Liver (tissue), 9 donors: Measurements from ENCODE around the gene RNF151. TPM values are rescaled to one million over a fixed set of nuclear protein-coding genes. Genes with fewer than 3 reads are reported as not detected.
"Not testable (repeated sequence)": the region's sequence is repeated elsewhere in the genome, so short reads cannot be mapped to it uniquely, and the experiment has no call there.

Experiments used
- DNase-seq: peaks from one replicate; pipeline ENCODE4 v3.0.0-alpha.2; 2017; ENCODE audit warnings: low spot score
- H3K27ac ChIP-seq, 2 donors: one replicate each; pipeline ENCODE4 v1.7.0; 2013; ENCODE audit warnings: inconsistent platforms in 2 of 2, low read length in 2 of 2, control low read depth in 1 of 2, low read depth in 1 of 2, mild to moderate bottlenecking in 1 of 2
- H3K27me3 ChIP-seq, 4 donors: one replicate each; pipeline versions ENCODE4 v1.6.1 to v1.7.0; 2013; ENCODE audit warnings: low read length in 3 of 4, inconsistent platforms in 1 of 4, mild to moderate bottlenecking in 1 of 4, moderate library complexity in 1 of 4; ENCODE audit not compliant: control insufficient read depth in 4 of 4, insufficient read depth in 4 of 4
- H3K36me3 ChIP-seq, 4 donors: one replicate each; pipeline versions ENCODE4 v1.6.1 to v1.7.0; 2013; ENCODE audit warnings: low read length in 3 of 4, mild to moderate bottlenecking in 3 of 4, low read depth in 1 of 4, moderate library complexity in 1 of 4; ENCODE audit not compliant: control insufficient read depth in 4 of 4, insufficient read depth in 3 of 4
- H3K4me1 ChIP-seq, 4 donors: one replicate each; pipeline versions ENCODE4 v1.6.1 to v1.7.0; 2013; ENCODE audit warnings: low read length in 3 of 4, mild to moderate bottlenecking in 3 of 4, moderate library complexity in 1 of 4; ENCODE audit not compliant: control insufficient read depth in 4 of 4, insufficient read depth in 4 of 4
- H3K4me3 ChIP-seq, 3 donors: one replicate each; pipeline versions ENCODE4 v1.6.1 to v1.7.0; 2013; ENCODE audit warnings: low read length in 3 of 3, control low read depth in 1 of 3, low read depth in 1 of 3, mild to moderate bottlenecking in 1 of 3
- H3K9ac ChIP-seq, 2 donors: one replicate each; pipeline ENCODE4 v1.7.0; 2013; ENCODE audit warnings: low read length in 2 of 2, mild to moderate bottlenecking in 2 of 2, moderate library complexity in 2 of 2, control low read depth in 1 of 2, low read depth in 1 of 2
- H3K9me3 ChIP-seq, 4 donors: one replicate each; pipeline versions ENCODE4 v1.6.1 to v1.7.0; 2013; ENCODE audit warnings: low read length in 3 of 4; ENCODE audit not compliant: control insufficient read depth in 4 of 4
- CTCF ChIP-seq: fragments of 150-350 bp; IDR thresholded peaks from 2 replicates; pipeline ENCODE4 v1.5.1; 2017; ENCODE audit warnings: improper control_type of control experiment, low read depth, low read length; ENCODE audit not compliant: missing input control
- FOXA1 ChIP-seq: IDR thresholded peaks from 2 replicates; pipeline ENCODE4 v1.6.1; 2016; ENCODE audit warnings: antibody characterized with exemption
- FOXA2 ChIP-seq: IDR thresholded peaks from 2 replicates; pipeline ENCODE4 v1.6.1; 2016; ENCODE audit warnings: antibody characterized with exemption
- GABPA ChIP-seq, 2 donors: IDR thresholded peaks in 1 of 2; conservative IDR thresholded peaks in 1 of 2; 2 replicates each; pipeline ENCODE4 v1.6.1; 2016; ENCODE audit warnings: antibody characterized with exemption in 2 of 2, mild to moderate bottlenecking in 1 of 2, moderate library complexity in 1 of 2
- HNF4A ChIP-seq, 2 donors: conservative IDR thresholded peaks; 2 replicates each; pipeline ENCODE4 v1.6.1; 2016; ENCODE audit warnings: antibody characterized with exemption in 2 of 2, mild to moderate bottlenecking in 2 of 2
- HNF4G ChIP-seq: IDR thresholded peaks from 2 replicates; pipeline ENCODE4 v1.6.1; 2016; ENCODE audit warnings: antibody characterized with exemption
- JUND ChIP-seq, 2 donors: IDR thresholded peaks; 2 replicates each; pipeline ENCODE4 v1.6.1; 2016; ENCODE audit warnings: antibody characterized with exemption in 2 of 2
- MAX ChIP-seq: IDR thresholded peaks from 2 replicates; pipeline ENCODE4 v1.6.1; 2016; ENCODE audit warnings: antibody characterized with exemption
- NR2F2 ChIP-seq: IDR thresholded peaks from 2 replicates; pipeline ENCODE4 v1.6.1; 2016; ENCODE audit warnings: antibody characterized with exemption
- RAD21 ChIP-seq, 2 donors: IDR thresholded peaks; 2 replicates each; pipeline ENCODE4 v1.6.1; 2016; ENCODE audit warnings: antibody characterized with exemption in 2 of 2, mild to moderate bottlenecking in 2 of 2
- SP1 ChIP-seq: IDR thresholded peaks from 2 replicates; pipeline ENCODE4 v1.6.1; 2018; ENCODE audit warnings: antibody characterized with exemption, mild to moderate bottlenecking
- TAF1 ChIP-seq: conservative IDR thresholded peaks from 2 replicates; pipeline ENCODE4 v1.6.1; 2016; ENCODE audit warnings: antibody characterized with exemption, mild to moderate bottlenecking
- YY1 ChIP-seq: IDR thresholded peaks from 2 replicates; pipeline ENCODE4 v1.6.1; 2016; ENCODE audit warnings: antibody characterized with exemption, mild to moderate bottlenecking
- WGBS: extraction: QIAGEN DNeasy Blood & Tissue Kit; methylation state at CpG from one replicate; pipeline ENCODE4 v1.1.7; 2013; 5-methylcytosine and 5-hydroxymethylcytosine counted together
- polyA plus RNA-seq, 2 donors: library from polyadenylated mRNA; stranded (reverse) in 1 of 2; unstranded in 1 of 2; fragments of 200-250 nt in 1 of 2; fragments of >200 nt in 1 of 2; fragmentation: Nextera tagmentation in 1 of 2; extraction: Ambion mirVana in 1 of 2; gene quantifications; one replicate each; pipeline versions ENCODE4 v1.2.1 to v1.2.3, GENCODE V29; 2013 to 2015
- total RNA-seq, 2 donors: library from RNA; depleted of rRNA; stranded (reverse); fragments of >200 nt; gene quantifications; one replicate each; pipeline ENCODE4 v1.2.3, GENCODE V29; 2014
- TF ChIP-seq, protein P1 (sequence below): IDR thresholded peaks from 2 replicates; pipeline ENCODE4 v1.6.1; 2016; ENCODE audit warnings: antibody characterized with exemption
- donor health status: healthy.
- donor health status: healthy.
- donor health status: healthy.
- donor health status: healthy.
- donor health status: healthy.

Gene RNF151
- total and polyA plus RNA-seq, 4 donors: not detected

DNA sequence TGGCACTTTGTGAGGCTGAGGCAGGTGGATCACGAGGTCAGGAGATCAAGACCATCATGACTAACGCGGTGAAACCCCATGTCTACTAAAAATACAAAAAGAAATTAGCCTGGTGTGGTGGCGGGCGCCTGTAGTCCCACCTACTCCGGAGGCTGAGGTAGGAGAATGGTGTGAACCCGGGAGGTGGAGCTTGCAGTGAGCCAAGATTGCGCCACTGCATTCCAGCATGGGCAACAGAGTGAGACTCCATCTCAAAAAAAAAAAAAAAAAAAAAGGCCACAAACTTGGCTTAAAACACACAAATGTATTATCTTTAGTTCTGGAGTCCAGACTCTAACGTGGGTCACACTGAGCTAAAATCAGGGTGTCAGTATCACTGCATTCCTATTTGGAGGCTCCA is 45.1 kb downstream of the RNF151 start:
- not testable (repeated sequence) for H3K4me3 ChIP-seq, H3K27me3 ChIP-seq, DNase-seq, H3K27ac ChIP-seq, H3K36me3 ChIP-seq, H3K9me3 ChIP-seq, H3K9ac ChIP-seq
- H3K4me1 ChIP-seq: peaks cover 15 to 31% (median 26%) of the 10 kb centered on the region in 4 donors
- 78% methylated on average over 9 of the region's 9 CpGs for WGBS

- H3K9ac ChIP-seq: no peak overlapping the region
- H3K36me3 ChIP-seq: no peaks in the 10 kb centered on the region
- H3K9me3 ChIP-seq: no peaks in the 10 kb centered on the region
- H3K4me3 ChIP-seq: no peak overlapping the region
- no peak overlapping the region for H3K27ac ChIP-seq
- no peak for DNase-seq
- TF ChIP-seq, protein P1, sequence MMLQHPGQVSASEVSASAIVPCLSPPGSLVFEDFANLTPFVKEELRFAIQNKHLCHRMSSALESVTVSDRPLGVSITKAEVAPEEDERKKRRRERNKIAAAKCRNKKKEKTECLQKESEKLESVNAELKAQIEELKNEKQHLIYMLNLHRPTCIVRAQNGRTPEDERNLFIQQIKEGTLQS: no peak
- no peak for TF ChIP-seq RAD21 (IDR thresholded peaks at IDR 0.05)
- no peak for TF ChIP-seq SP1
- no peak for TF ChIP-seq HNF4G
- TF ChIP-seq TAF1: no peak
- no peaks in the 10 kb centered on the region for H3K27me3 ChIP-seq
- 95% methylated on average over 15 of the region's 15 CpGs for WGBS
- H3K4me1 ChIP-seq: peaks cover 0 to 13% (median 9%) of the 10 kb centered on the region in 4 donors
Measured at GRCh38 chr16:2013527-2013926, 46.9 kb downstream of the RNF151 start.

DNA sequence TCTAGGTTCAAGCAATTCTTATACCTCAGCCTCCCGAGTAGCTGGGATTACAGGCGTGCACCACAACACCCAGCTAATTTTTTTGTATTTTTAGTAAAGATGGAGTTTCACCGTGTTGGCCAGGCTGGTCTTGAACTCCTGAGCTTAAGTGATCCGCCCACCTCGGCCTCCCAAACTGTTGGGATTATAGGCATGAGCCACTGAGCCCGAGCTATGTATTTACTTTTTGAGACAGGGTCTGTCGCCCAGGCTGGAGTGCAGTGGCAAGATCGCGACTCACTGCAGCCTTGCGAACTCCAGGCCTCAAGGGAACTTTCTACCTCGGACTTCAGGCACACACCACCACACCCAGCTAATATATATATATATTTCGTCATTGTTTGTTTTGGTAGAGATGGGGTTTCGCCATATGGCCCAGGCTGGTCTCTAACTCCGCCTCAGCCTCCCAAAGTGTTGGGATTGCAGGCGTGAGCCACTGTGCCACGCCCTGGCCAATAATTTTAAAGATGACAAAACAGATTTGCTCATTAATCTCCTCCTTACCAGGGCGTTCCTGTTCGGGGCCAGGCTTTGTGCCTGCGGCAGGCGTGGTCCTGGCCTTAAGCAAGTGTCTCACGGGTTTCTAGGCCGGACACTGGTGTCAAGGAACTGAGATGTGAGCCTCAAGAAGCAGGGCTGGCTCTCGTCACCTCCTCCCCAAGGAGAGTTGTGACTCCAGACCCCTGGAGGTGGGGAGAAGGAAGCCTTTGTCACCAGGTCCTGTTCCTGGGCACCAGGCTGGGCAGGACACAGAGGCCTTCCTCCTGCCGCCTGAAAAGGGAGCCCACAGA is 48.7 kb downstream of the RNF151 start:
- Histone ChIP-seq H3K27me3 (no peaks in the 10 kb centered on the region), H3K9ac (no peak overlapping the region), H3K27ac (no peak overlapping the region), H3K4me1 (peaks cover 7 to 14% (median 10%) of the 10 kb centered on the region in 4 donors), H3K9me3 (no peaks in the 10 kb centered on the region), H3K4me3 (no peak overlapping the region), H3K36me3 (no peaks in the 10 kb centered on the region)
- TF ChIP-seq FOXA1 (no peak), MAX (no peak), FOXA2 (no peak), NR2F2 (no peak), SP1 (no peak)
- TF ChIP-seq, protein P1: no peak
- WGBS: 85% methylated on average over 24 of the region's 24 CpGs
- DNase-seq: no peak

- Histone ChIP-seq H3K9me3 (no peaks in the 10 kb centered on the region), H3K27me3 (no peaks in the 10 kb centered on the region), H3K4me1 (peaks cover 8 to 16% (median 12%) of the 10 kb centered on the region in 4 donors), H3K27ac (no peak overlapping the region), H3K9ac (no peak overlapping the region), H3K4me3 (no peak overlapping the region), H3K36me3 (no peaks in the 10 kb centered on the region)
- TF ChIP-seq GABPA (IDR thresholded peaks at IDR 0.05 in 1 of 2, conservative IDR thresholded peaks at IDR 0.05 in 1 of 2): no peak
- no peak for TF ChIP-seq HNF4A (conservative IDR thresholded peaks at IDR 0.05)
- TF ChIP-seq, protein P1: no peak
- no peak for TF ChIP-seq TAF1
- TF ChIP-seq YY1: no peak
- no peak for TF ChIP-seq FOXA1
- no peak for TF ChIP-seq JUND (IDR thresholded peaks at IDR 0.05)
- no peak for TF ChIP-seq CTCF
- WGBS: 86% methylated on average over 7 of the region's 7 CpGs
- DNase-seq: no peak
Measured at GRCh38 chr16:2015947-2016208, 49.2 kb downstream of the RNF151 start.
